H9 (cell line): ENCODE results near the gene SMIM14. TPM values are rescaled to one million over a fixed set of nuclear protein-coding genes. Genes with fewer than 3 reads are reported as not detected.

Experiments
- DNase-seq: peaks from one replicate; pipeline ENCODE4 v3.0.0-alpha.2; 2017
- H2AFZ ChIP-seq: one replicate; pipeline ENCODE4 v1.6.1; 2013; ENCODE audit warnings: mild to moderate bottlenecking, low read length, control low read depth, moderate library complexity
- H2AK5ac ChIP-seq: 2 replicates; pipeline ENCODE4 v1.6.1; 2013; ENCODE audit warnings: low read length, control low read depth, mixed read lengths; ENCODE audit not compliant: insufficient read length
- H2BK120ac ChIP-seq: one replicate; pipeline ENCODE4 v1.6.1; 2013; ENCODE audit warnings: low read depth, mild to moderate bottlenecking, low read length, control low read depth, inconsistent platforms; ENCODE audit not compliant: poor library complexity, severe bottlenecking
- H2BK12ac ChIP-seq: 2 replicates; pipeline ENCODE4 v1.6.1; 2013; ENCODE audit warnings: low read length, control low read depth, mixed read lengths, low read depth; ENCODE audit not compliant: insufficient read length
- H2BK15ac ChIP-seq: 2 replicates; pipeline ENCODE4 v1.6.1; 2013; ENCODE audit warnings: low read depth, low read length, control low read depth
- H2BK20ac ChIP-seq: one replicate; pipeline ENCODE4 v1.6.1; 2013; ENCODE audit warnings: low read depth, mild to moderate bottlenecking, low read length, control low read depth, inconsistent platforms; ENCODE audit not compliant: poor library complexity, severe bottlenecking
- H2BK5ac ChIP-seq: 2 replicates; pipeline ENCODE4 v1.6.1; 2013; ENCODE audit warnings: low read length, control low read depth, mixed read lengths; ENCODE audit not compliant: insufficient read length
- H3K14ac ChIP-seq: 2 replicates; pipeline ENCODE4 v1.6.1; 2013; ENCODE audit warnings: low read length, control low read depth; ENCODE audit not compliant: insufficient read depth
- H3K18ac ChIP-seq: 2 replicates; pipeline ENCODE4 v1.6.1; 2013; ENCODE audit warnings: low read depth, mild to moderate bottlenecking, mixed read lengths, low read length, control low read depth; ENCODE audit not compliant: insufficient read length
- H3K23ac ChIP-seq: 2 replicates; pipeline ENCODE4 v1.6.1; 2013; ENCODE audit warnings: low read length, control low read depth, mixed read lengths, low read depth; ENCODE audit not compliant: insufficient read length
- H3K23me2 ChIP-seq: 2 replicates; pipeline ENCODE4 v1.6.1; 2013; ENCODE audit warnings: low read depth, mild to moderate bottlenecking, mixed read lengths, low read length, control low read depth; ENCODE audit not compliant: insufficient read length, poor library complexity, severe bottlenecking
- H3K27ac ChIP-seq: 2 replicates; pipeline ENCODE4 v1.5.1; 2013; ENCODE audit warnings: low read length, control low read depth, mixed read lengths, low read depth; ENCODE audit not compliant: insufficient read length
- H3K27me3 ChIP-seq: 2 replicates; pipeline ENCODE4 v1.6.1; 2013; ENCODE audit warnings: low read length, control low read depth, inconsistent platforms; ENCODE audit not compliant: insufficient read depth
- H3K4ac ChIP-seq: 2 replicates; pipeline ENCODE4 v1.6.1; 2013; ENCODE audit warnings: low read depth, mild to moderate bottlenecking, control low read depth, inconsistent platforms, low read length, moderate library complexity
- H3K4me1 ChIP-seq: 2 replicates; pipeline ENCODE4 v1.6.1; 2013; ENCODE audit warnings: low read length, control low read depth, inconsistent platforms; ENCODE audit not compliant: insufficient read depth
- H3K4me2 ChIP-seq: 2 replicates; pipeline ENCODE4 v1.6.1; 2013; ENCODE audit warnings: low read length, control low read depth, mixed read lengths; ENCODE audit not compliant: insufficient read length, insufficient read depth
- H3K56ac ChIP-seq: 2 replicates; pipeline ENCODE4 v1.6.1; 2013; ENCODE audit warnings: low read depth, mild to moderate bottlenecking, mixed read lengths, low read length, control low read depth; ENCODE audit not compliant: insufficient read length
- H3K79me1 ChIP-seq: 2 replicates; pipeline ENCODE4 v1.6.1; 2013; ENCODE audit warnings: low read depth, mild to moderate bottlenecking, moderate library complexity, low read length, control low read depth, inconsistent platforms; ENCODE audit not compliant: insufficient read depth, poor library complexity, severe bottlenecking
- H3K79me2 ChIP-seq: 2 replicates; pipeline ENCODE4 v1.6.1; 2013; ENCODE audit warnings: low read length, control low read depth, inconsistent platforms; ENCODE audit not compliant: insufficient read depth
- H3K9ac ChIP-seq: 2 replicates; pipeline ENCODE4 v1.6.1; 2013; ENCODE audit warnings: low read length, control low read depth, mixed read lengths; ENCODE audit not compliant: insufficient read length; ENCODE audit errors: extremely low read depth
- H3K9me3 ChIP-seq: one replicate; pipeline ENCODE4 v1.6.1; 2013; ENCODE audit warnings: low read depth, low read length, inconsistent platforms; ENCODE audit not compliant: control insufficient read depth
- H3T11ph ChIP-seq: one replicate; pipeline ENCODE4 v1.6.1; 2013; ENCODE audit warnings: mild to moderate bottlenecking, low read length, control low read depth, inconsistent platforms
- H4K20me1 ChIP-seq: one replicate; pipeline ENCODE4 v1.6.1; 2013; ENCODE audit not compliant: control insufficient read depth, insufficient read length, insufficient read depth
- H4K5ac ChIP-seq: 2 replicates; pipeline ENCODE4 v1.6.1; 2013; ENCODE audit warnings: low read depth, mild to moderate bottlenecking, mixed read lengths, low read length, control low read depth; ENCODE audit not compliant: insufficient read length
- H4K8ac ChIP-seq: replicated peaks from 2 replicates; pipeline ENCODE4 v1.6.1; 2013; ENCODE audit warnings: low read length, control low read depth, mixed read lengths, low read depth; ENCODE audit not compliant: insufficient read length
- H4K91ac ChIP-seq: 2 replicates; pipeline ENCODE4 v1.6.1; 2013; ENCODE audit warnings: low read depth, mild to moderate bottlenecking, moderate library complexity, mixed read lengths, low read length, control low read depth; ENCODE audit not compliant: insufficient read length
- H3K27ac Mint-ChIP-seq, 3 experiments: 2 replicates in 2 of 3; 3 replicates in 1 of 3; pipeline ENCODE4 v1.8.0; 2020 to 2021; ENCODE audit warnings: mixed read lengths in 3 of 3, mild to moderate bottlenecking in 1 of 3, moderate library complexity in 1 of 3
- H3K27me3 Mint-ChIP-seq: 2 replicates; pipeline ENCODE4 v1.8.0; 2021; ENCODE audit warnings: low read depth, mild to moderate bottlenecking, moderate library complexity, mixed read lengths
- H3K36me3 Mint-ChIP-seq, 3 experiments: 2 replicates in 2 of 3; 3 replicates in 1 of 3; pipeline ENCODE4 v1.8.0; 2020 to 2021; ENCODE audit warnings: low read depth in 3 of 3, mixed read lengths in 3 of 3; ENCODE audit not compliant: insufficient read depth in 1 of 3
- H3K4me1 Mint-ChIP-seq, 2 experiments: 2 replicates each; pipeline ENCODE4 v1.8.0; 2020; ENCODE audit warnings: mixed read lengths in 2 of 2
- H3K4me3 Mint-ChIP-seq, 2 experiments: 2 replicates in 1 of 2; 3 replicates in 1 of 2; pipeline ENCODE4 v1.8.0; 2020 to 2021; ENCODE audit warnings: mild to moderate bottlenecking in 2 of 2, mixed read lengths in 2 of 2, moderate library complexity in 1 of 2
- H3K9me3 Mint-ChIP-seq, 2 experiments: 2 replicates in 1 of 2; 3 replicates in 1 of 2; pipeline ENCODE4 v1.8.0; 2020; ENCODE audit warnings: mild to moderate bottlenecking in 2 of 2, mixed read lengths in 2 of 2, moderate library complexity in 1 of 2
- WGBS: extraction: QIAGEN DNeasy Blood & Tissue Kit; methylation state at CpG from one replicate; pipeline ENCODE4 v1.1.7; 2013; ENCODE audit warnings: missing lambda C conversion rate, low lambda C conversion rate, mixed read lengths; ENCODE audit not compliant: insufficient read length; ENCODE audit errors: extremely low coverage; 5-methylcytosine and 5-hydroxymethylcytosine counted together
- total RNA-seq: library from RNA; stranded (reverse); gene quantifications from 2 replicates; pipeline ENCODE4 v1.2.1, GENCODE V29; 2021
- TF ChIP-seq, protein P1 (sequence below): fragments of 200-600 bp; sonication (generic); conservative IDR thresholded peaks from 3 replicates; pipeline ENCODE4 v1.8.0; 2021; ENCODE audit warnings: antibody characterized with exemption, mild to moderate bottlenecking

SMIM14 gene
- total RNA-seq, 1 experiment from 2014 or later = 19.4 TPM

DNA sequence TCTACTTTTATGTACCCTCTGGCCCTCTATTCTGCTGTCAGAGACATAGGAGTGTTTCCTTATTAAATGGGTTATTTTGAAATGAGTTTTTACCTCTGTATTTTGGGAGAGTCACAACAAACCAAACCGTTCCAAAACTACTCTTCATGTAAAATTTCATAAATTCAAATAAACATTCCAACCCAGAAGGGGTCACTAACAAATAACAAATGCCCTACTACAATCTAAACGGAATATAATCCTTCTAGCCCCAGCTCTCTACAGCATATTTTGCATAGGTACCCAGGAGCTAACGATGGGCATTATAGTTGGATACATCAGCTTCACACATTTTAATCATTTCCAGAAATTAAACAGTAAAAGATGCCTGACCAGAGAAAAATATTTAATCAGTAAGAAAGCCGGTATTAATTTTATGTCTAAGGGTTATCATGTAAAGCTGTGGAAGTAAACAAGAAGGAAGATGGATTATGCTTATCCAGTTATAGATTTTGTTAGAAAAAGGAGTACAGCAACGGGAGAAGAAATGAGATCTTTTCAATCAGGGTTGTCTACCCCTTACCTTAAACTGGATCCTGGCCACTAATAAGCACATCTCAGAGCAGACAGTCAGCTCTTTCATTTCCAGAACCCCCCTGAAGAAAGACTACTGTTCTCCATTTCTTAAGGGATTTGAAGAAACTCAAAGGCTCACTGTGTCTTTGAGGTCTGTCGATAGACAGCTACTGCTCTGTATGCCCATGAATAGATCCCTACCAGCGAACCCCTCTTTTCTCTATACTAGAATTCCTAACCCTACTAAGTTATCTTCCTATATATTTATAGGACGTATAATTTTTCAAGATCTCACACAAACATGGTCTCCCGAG, 112.6 kb downstream of the SMIM14 start:
- Mint-ChIP-seq H3K9me3 (peaks cover 18 to 19% of the 10 kb centered on the region in 2 experiments), H3K27ac (peak overlapping the region; percentile 97 to 99 (median 97); a peak in 5 of 7 replicates), H3K36me3 (peaks cover 20 to 32% (median 26%) of the 10 kb centered on the region in 3 experiments), H3K4me1 (peaks cover 14 to 15% of the 10 kb centered on the region in 2 experiments), H3K27me3 (no peaks in the 10 kb centered on the region), H3K4me3 (peak overlapping the region; percentile 97 to 99)
- Histone ChIP-seq H3T11ph (no peak overlapping the region), H3K27ac (no peak overlapping the region), H3K23me2 (peaks cover 9% of the 10 kb centered on the region), H4K5ac (no peak overlapping the region), H3K79me2 (peaks cover 7% of the 10 kb centered on the region; the same call in 1 of the 2 replicates), H3K4ac (no peak overlapping the region), H3K23ac (no peak overlapping the region), H3K18ac (no peak overlapping the region), H3K9ac (peak overlapping the region; percentile 97), H3K4me1 (no peaks in the 10 kb centered on the region), H2AFZ (no peak overlapping the region), H2BK20ac (no peak overlapping the region), H4K20me1 (no peaks in the 10 kb centered on the region), H3K79me1 (peaks cover 3% of the 10 kb centered on the region), H3K56ac (no peak overlapping the region), H2BK15ac (no peak overlapping the region), H2BK12ac (no peak overlapping the region), H3K4me2 (peak overlapping the region; percentile 90), H2BK120ac (no peak overlapping the region), H4K91ac (no peak overlapping the region), H3K9me3 (peaks cover 10% of the 10 kb centered on the region), H2BK5ac (no peak overlapping the region), H4K8ac (no peak overlapping the region), H2AK5ac (no peak overlapping the region), H3K27me3 (no peaks in the 10 kb centered on the region), H3K14ac (no peak overlapping the region)
- no CpG with 5 or more reads among the region's 9 CpGs for WGBS
- no peak for DNase-seq
- TF ChIP-seq, protein P1, sequence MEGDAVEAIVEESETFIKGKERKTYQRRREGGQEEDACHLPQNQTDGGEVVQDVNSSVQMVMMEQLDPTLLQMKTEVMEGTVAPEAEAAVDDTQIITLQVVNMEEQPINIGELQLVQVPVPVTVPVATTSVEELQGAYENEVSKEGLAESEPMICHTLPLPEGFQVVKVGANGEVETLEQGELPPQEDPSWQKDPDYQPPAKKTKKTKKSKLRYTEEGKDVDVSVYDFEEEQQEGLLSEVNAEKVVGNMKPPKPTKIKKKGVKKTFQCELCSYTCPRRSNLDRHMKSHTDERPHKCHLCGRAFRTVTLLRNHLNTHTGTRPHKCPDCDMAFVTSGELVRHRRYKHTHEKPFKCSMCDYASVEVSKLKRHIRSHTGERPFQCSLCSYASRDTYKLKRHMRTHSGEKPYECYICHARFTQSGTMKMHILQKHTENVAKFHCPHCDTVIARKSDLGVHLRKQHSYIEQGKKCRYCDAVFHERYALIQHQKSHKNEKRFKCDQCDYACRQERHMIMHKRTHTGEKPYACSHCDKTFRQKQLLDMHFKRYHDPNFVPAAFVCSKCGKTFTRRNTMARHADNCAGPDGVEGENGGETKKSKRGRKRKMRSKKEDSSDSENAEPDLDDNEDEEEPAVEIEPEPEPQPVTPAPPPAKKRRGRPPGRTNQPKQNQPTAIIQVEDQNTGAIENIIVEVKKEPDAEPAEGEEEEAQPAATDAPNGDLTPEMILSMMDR = no peak
